Nephron progenitor cell (in vitro differentiated cells): ENCODE measurements around the gene TEKT2.
A peak's percentile ranks its signal among the peaks of the same experiment; 100 is the strongest.

Experiments used
- DNase-seq: peaks from one replicate; pipeline ENCODE4 v3.0.0; 2021
- H3K27ac Mint-ChIP-seq: 2 replicates; pipeline ENCODE4 v1.8.0; 2021; ENCODE audit warnings: mild to moderate bottlenecking, moderate library complexity, mixed read lengths
- H3K27me3 Mint-ChIP-seq: 2 replicates; pipeline ENCODE4 v1.8.0; 2021; ENCODE audit warnings: mild to moderate bottlenecking, low read depth, mixed read lengths; ENCODE audit not compliant: poor library complexity
- H3K36me3 Mint-ChIP-seq: 2 replicates; pipeline ENCODE4 v1.8.0; 2021; ENCODE audit warnings: low read depth, mixed read lengths
- H3K4me1 Mint-ChIP-seq: 2 replicates; pipeline ENCODE4 v1.8.0; 2021; ENCODE audit warnings: mixed read lengths
- H3K4me3 Mint-ChIP-seq: 2 replicates; pipeline ENCODE4 v1.8.0; 2021; ENCODE audit warnings: mild to moderate bottlenecking, moderate library complexity, mixed read lengths
- H3K9me3 Mint-ChIP-seq: 2 replicates; pipeline ENCODE4 v1.8.0; 2021; ENCODE audit warnings: mild to moderate bottlenecking, moderate library complexity, mixed read lengths
- CTCF ChIP-seq: fragments of 200-600 bp; sonication (generic); IDR thresholded peaks from 2 replicates; pipeline ENCODE4 v1.5.0; 2021; ENCODE audit warnings: antibody characterized with exemption

TEKT2 gene

DNA sequence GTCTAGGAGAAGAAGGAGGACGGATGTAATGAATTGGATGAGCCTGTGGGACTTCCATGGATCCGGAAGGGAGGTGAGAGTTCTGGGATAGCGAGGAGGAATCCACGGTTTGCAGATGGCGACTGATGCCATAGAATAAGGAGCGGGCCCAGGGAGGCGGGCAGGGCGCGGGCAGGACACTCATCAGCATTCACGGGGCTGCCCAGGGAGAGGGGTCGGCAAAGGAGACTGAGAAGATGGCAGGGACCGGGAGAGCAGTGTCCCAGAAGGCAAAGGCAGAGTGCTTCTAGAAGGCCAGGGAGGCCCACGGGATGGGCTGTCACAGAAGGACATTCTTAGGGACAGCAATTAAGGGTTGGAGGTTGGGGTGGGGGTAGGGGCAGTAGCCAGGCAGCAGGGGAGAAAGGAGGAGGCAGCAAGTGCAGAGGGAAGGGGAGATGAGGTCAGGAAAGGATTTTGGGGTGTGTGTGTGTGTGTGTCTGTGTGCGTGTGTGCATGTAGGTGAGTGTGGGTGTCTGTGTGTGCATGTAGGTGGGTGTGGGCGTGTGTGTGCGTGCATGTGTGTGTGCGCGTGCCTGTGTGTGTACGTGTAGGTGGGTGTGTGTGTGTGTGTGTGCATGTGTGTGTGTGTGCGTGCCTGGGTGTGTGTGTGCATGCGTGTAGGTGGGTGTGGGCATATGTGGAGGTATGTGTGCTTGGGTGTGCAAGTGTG lies 42.3 kb downstream of the TEKT2 start:
- H3K9me3 Mint-ChIP-seq: no peaks in the 10 kb centered on the region
- no peaks in the 10 kb centered on the region for H3K36me3 Mint-ChIP-seq
- no peak for TF ChIP-seq CTCF
- DNase-seq: no peak
- H3K4me3 Mint-ChIP-seq: peak overlapping the region; percentile 49
- H3K4me1 Mint-ChIP-seq: peaks cover 49% of the 10 kb centered on the region
- peaks cover 49% of the 10 kb centered on the region for H3K27me3 Mint-ChIP-seq
- H3K27ac Mint-ChIP-seq: no peak overlapping the region

- Mint-ChIP-seq H3K27ac (no peak overlapping the region), H3K9me3 (no peaks in the 10 kb centered on the region), H3K4me3 (no peak overlapping the region), H3K4me1 (peaks cover 48% of the 10 kb centered on the region), H3K27me3 (peaks cover 47% of the 10 kb centered on the region), H3K36me3 (no peaks in the 10 kb centered on the region)
- DNase-seq: no peak
- TF ChIP-seq CTCF: no peak
Observed at GRCh38 chr1:36126797-36127500, 43.1 kb downstream of the TEKT2 start.

DNA sequence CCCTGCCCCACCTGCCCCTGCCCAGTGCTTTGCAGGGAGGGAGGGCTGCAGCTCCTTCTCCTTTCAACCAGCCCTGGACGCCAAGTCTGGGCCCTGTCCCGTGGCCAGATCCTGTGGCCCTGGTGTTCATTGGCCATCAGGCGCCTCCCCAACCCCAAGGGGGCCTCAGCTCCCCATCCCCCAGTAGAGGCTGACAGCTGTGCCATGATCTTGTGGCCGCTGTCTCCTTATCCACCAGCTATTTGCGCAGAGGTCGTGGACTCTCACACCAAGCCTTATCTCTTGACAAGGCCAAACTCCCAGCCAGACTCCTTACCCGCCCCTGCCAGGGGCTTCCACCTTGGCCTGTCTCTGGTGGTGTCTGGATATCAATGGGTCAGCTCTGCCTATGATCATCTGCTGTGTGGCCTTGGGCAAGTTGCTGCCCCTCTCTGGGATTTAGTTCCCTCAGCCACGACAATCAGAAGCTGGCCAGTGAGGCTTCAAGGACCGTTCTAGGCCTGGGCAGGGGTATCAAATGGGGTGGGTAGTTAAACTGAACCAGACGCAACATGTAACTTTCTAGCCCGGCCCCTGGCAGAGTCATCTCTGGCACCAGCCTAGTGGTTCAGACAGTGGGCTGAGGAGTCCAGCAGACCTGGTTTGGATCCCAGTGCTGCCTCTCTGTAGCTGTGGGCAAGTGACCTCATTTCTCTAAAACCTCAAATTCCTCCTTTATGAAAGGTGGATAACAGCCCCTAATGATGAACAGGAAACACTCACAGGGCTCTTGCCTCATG lies 44.4 kb downstream of the TEKT2 start:
- H3K27me3 Mint-ChIP-seq: peaks cover 34% of the 10 kb centered on the region
- DNase-seq: no peak
- H3K36me3 Mint-ChIP-seq: no peaks in the 10 kb centered on the region
- TF ChIP-seq CTCF: no peak
- H3K4me1 Mint-ChIP-seq: peaks cover 34% of the 10 kb centered on the region
- H3K27ac Mint-ChIP-seq: peak overlapping the region; percentile 48
- no peak overlapping the region for H3K4me3 Mint-ChIP-seq
- no peaks in the 10 kb centered on the region for H3K9me3 Mint-ChIP-seq

DNA sequence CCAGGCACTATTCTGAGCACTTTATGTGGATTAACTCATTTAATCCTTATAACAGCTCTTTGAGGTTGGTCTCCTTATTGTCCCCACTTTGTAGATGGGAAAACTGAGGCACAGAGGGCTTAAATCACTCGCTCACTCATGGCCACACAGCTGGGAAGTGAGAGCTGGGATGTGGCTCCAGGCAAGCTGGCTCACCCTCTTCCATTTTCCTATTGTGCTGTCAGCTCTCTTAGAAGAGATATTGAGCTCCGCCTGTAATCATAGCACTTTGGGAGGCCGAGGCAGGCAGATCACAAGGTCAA lies 45.0 kb downstream of the TEKT2 start:
- no peak overlapping the region for H3K27ac Mint-ChIP-seq
- H3K36me3 Mint-ChIP-seq: no peaks in the 10 kb centered on the region
- TF ChIP-seq CTCF: no peak
- no peaks in the 10 kb centered on the region for H3K9me3 Mint-ChIP-seq
- no peak overlapping the region for H3K4me3 Mint-ChIP-seq
- no peak for DNase-seq
- peaks cover 34% of the 10 kb centered on the region for H3K4me1 Mint-ChIP-seq
- peaks cover 28% of the 10 kb centered on the region for H3K27me3 Mint-ChIP-seq

DNA sequence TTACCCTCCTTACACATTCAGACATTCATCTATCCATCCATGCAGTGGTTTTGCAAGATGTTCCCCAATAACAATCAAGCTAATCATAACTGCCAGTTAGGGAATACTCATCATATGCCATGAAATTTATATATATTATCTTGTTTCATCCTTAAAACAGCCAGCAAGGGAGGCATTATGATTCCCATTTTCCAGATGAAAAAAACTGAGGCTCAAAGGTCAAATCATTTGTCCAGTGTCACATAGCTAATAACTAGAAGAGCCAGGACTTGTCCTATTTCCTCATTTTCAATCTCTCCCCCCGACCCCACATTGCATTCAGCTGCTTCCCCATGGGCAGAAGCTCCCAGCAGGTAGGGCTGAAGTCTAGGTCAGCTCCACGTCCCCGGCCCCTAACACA lies 48.1 kb downstream of the TEKT2 start:
- Mint-ChIP-seq H3K27ac (no peak overlapping the region), H3K9me3 (no peaks in the 10 kb centered on the region), H3K36me3 (no peaks in the 10 kb centered on the region), H3K4me3 (no peak overlapping the region), H3K4me1 (peaks cover 18% of the 10 kb centered on the region), H3K27me3 (peaks cover 5% of the 10 kb centered on the region)
- no peak for DNase-seq
- TF ChIP-seq CTCF: no peak
